ENCODE results near the gene CTNNBL1. TPM values are rescaled to one million over a fixed set of nuclear protein-coding genes. Genes with fewer than 3 reads are reported as not detected.

Gene CTNNBL1
- total and polyA plus RNA-seq, 2 of the 4 experiments (the other 2 are of a cell fraction), result 29.9 to 34.1 TPM

DNA sequence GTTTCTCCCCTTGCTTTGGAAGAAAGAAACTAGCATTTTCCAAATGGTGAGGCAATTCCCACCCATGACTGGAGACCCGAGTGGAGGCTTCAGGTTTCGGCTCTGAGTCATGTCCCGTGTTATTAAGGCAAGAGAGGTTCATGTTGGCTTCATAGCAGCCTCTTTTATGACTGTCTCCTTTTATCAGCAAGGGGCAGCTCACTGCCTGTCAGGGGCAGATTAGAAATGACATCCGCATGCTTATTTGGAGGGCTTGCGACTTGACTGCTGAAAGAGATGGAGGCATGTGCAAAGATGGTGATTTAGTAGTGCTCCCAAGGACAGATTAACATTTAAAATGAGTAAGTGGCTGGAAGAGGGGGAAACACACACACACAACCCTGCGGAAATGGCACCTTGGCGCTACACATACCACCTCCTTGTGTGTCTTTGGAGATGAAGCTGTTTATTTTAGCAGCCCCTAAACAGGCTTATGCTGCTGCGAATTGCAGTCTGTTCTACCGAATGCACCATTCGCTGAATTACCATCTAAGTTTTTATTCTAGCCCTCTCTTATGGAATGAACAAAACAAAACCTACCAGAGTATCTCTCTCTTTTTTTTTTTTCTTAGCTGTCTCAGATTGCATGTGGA is 157.0 kb downstream of the CTNNBL1 start:
- Histone ChIP-seq H2AK5ac (ENCODE audit: low read depth, low read length) (no peak overlapping the region), H3K36me3 (ENCODE audit: control insufficient read depth, insufficient read depth, low read length) (peaks cover 6% of the 10 kb centered on the region), H3K4ac (ENCODE audit: low read depth, low read length) (no peak overlapping the region)

More for the DNA sequence above, 157.0 kb downstream of the CTNNBL1 start:
- ATAC-seq (ENCODE audit: low read depth), result no peak
- no TSS peak for BruUV-seq (replicated peaks)
- Histone ChIP-seq H4K91ac (ENCODE audit: insufficient read depth, low read depth, low read length) (no peak overlapping the region), H3K9me3 (ENCODE audit: control insufficient read depth, insufficient read depth, low read length) (no peaks in the 10 kb centered on the region), H2BK20ac (ENCODE audit: low read depth, low read length) (no peak overlapping the region), H3K18ac (ENCODE audit: low read depth, low read length) (no peak overlapping the region), H4K20me1 (ENCODE audit: insufficient read depth, low read length) (no peaks in the 10 kb centered on the region), H2BK15ac (ENCODE audit: low read depth, low read length) (no peak overlapping the region), H2AK9ac (replicated peaks; ENCODE audit: low read depth, low read length, poor library complexity) (no peak overlapping the region), H2BK5ac (ENCODE audit: low read depth, low read length, poor library complexity, severe bottlenecking) (no peak overlapping the region), H4K5ac (ENCODE audit: low read depth, low read length) (no peak overlapping the region), H3K27ac (ENCODE audit: insufficient read depth, low read length) (no peak overlapping the region), H3K4me2 (ENCODE audit: low read depth, low read length) (no peak overlapping the region), H3K4me3 (ENCODE audit: insufficient read depth, low read depth, low read length) (no peak overlapping the region), H3K14ac (replicated peaks; ENCODE audit: low read depth, low read length) (no peak overlapping the region), H3K79me1 (ENCODE audit: low read depth in 1 of 2, low read length in 2 of 2) (no peaks in the 10 kb centered on the region), H3K27me3 (ENCODE audit: control insufficient read depth, insufficient read depth, low read length) (no peaks in the 10 kb centered on the region), H4K8ac (ENCODE audit: low read depth in 2 of 2, low read length in 2 of 2) (no peak overlapping the region), H3K4me1 (ENCODE audit: control insufficient read depth, insufficient read depth, low read length) (no peaks in the 10 kb centered on the region), H3K9ac (ENCODE audit: low read depth, low read length) (no peak overlapping the region), H2BK120ac (ENCODE audit: low read depth, low read length) (no peak overlapping the region), H2AFZ (replicated peaks; ENCODE audit: low read length, poor library complexity) (no peak overlapping the region), H3K56ac (ENCODE audit: extremely low read depth, insufficient read depth, low read length) (no peak overlapping the region), H3K9me1 (ENCODE audit: insufficient read depth, low read length) (peaks cover 8% of the 10 kb centered on the region; the same call in 1 of the 2 replicates), H3K23ac (ENCODE audit: low read depth, low read length) (no peak overlapping the region)
- POLR2A ChIA-PET (ENCODE audit: unreplicated experiment), result no interaction called here
- CTCF ChIA-PET, result no interaction called here
- in situ Hi-C loops (cut with MboI; ENCODE audit: low sequenced_read_pairs) (no loop called here), intact Hi-C loops (cut with micrococcal nuclease) (no loop called here), dilution Hi-C loops (cut with HindIII; ENCODE audit: low sequenced_read_pairs, unreplicated experiment) (no loop called here)
- no CpG with 5 or more reads among the region's 10 CpGs for WGBS, 2 experiments (ENCODE audit: extremely low coverage in 2 of 2, insufficient read length in 1 of 2)
- TF ChIP-seq, protein P1, sequence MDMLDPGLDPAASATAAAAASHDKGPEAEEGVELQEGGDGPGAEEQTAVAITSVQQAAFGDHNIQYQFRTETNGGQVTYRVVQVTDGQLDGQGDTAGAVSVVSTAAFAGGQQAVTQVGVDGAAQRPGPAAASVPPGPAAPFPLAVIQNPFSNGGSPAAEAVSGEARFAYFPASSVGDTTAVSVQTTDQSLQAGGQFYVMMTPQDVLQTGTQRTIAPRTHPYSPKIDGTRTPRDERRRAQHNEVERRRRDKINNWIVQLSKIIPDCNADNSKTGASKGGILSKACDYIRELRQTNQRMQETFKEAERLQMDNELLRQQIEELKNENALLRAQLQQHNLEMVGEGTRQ (IDR thresholded peaks at IDR 0.05; ENCODE audit: low read depth, low read length), result no peak
- TF ChIP-seq RAD21 (IDR thresholded peaks at IDR 0.05; ENCODE audit: low read length) (no peak), POLR2A (IDR thresholded peaks at IDR 0.05; ENCODE audit: low read depth, low read length) (no peak), FOS (IDR thresholded peaks at IDR 0.05; ENCODE audit: low read depth, low read length) (no peak), NFE2L2 (IDR thresholded peaks at IDR 0.05; ENCODE audit: low read depth, low read length) (no peak), SMC3 (IDR thresholded peaks at IDR 0.05; ENCODE audit: low read depth, low read length) (no peak), MAFK (IDR thresholded peaks at IDR 0.05; ENCODE audit: low read depth, low read length) (no peak), CHD1 (IDR thresholded peaks at IDR 0.05; ENCODE audit: low read depth, low read length) (no peak), MXI1 (IDR thresholded peaks at IDR 0.05; ENCODE audit: borderline replicate concordance, low read depth, low read length) (no peak), MAZ (IDR thresholded peaks at IDR 0.05; ENCODE audit: borderline replicate concordance, low read depth, low read length) (no peak), RFX5 (IDR thresholded peaks at IDR 0.05; ENCODE audit: low read depth, low read length) (no peak), BHLHE40 (IDR thresholded peaks at IDR 0.05; ENCODE audit: low read depth, low read length) (no peak), CEBPB (IDR thresholded peaks at IDR 0.05; ENCODE audit: low read depth, low read length) (no peak), RCOR1 (IDR thresholded peaks at IDR 0.05; ENCODE audit: insufficient replicate concordance, low read length) (no peak)
- TF ChIP-seq, protein P2, sequence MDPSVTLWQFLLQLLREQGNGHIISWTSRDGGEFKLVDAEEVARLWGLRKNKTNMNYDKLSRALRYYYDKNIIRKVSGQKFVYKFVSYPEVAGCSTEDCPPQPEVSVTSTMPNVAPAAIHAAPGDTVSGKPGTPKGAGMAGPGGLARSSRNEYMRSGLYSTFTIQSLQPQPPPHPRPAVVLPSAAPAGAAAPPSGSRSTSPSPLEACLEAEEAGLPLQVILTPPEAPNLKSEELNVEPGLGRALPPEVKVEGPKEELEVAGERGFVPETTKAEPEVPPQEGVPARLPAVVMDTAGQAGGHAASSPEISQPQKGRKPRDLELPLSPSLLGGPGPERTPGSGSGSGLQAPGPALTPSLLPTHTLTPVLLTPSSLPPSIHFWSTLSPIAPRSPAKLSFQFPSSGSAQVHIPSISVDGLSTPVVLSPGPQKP (IDR thresholded peaks at IDR 0.05; ENCODE audit: borderline replicate concordance, low read depth, low read length), result no peak
- TF ChIP-seq, protein P3, sequence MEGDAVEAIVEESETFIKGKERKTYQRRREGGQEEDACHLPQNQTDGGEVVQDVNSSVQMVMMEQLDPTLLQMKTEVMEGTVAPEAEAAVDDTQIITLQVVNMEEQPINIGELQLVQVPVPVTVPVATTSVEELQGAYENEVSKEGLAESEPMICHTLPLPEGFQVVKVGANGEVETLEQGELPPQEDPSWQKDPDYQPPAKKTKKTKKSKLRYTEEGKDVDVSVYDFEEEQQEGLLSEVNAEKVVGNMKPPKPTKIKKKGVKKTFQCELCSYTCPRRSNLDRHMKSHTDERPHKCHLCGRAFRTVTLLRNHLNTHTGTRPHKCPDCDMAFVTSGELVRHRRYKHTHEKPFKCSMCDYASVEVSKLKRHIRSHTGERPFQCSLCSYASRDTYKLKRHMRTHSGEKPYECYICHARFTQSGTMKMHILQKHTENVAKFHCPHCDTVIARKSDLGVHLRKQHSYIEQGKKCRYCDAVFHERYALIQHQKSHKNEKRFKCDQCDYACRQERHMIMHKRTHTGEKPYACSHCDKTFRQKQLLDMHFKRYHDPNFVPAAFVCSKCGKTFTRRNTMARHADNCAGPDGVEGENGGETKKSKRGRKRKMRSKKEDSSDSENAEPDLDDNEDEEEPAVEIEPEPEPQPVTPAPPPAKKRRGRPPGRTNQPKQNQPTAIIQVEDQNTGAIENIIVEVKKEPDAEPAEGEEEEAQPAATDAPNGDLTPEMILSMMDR (conservative IDR thresholded peaks at IDR 0.05; ENCODE audit: low read depth, low read length), result no peak
- peak; percentile 32 for DNase-seq
